ENCODE measurements around the gene PRMT9. TPM values are rescaled to one million over a fixed set of nuclear protein-coding genes. Genes with fewer than 3 reads are reported as not detected.

The PRMT9 gene
- total RNA-seq: 14.1 TPM

DNA sequence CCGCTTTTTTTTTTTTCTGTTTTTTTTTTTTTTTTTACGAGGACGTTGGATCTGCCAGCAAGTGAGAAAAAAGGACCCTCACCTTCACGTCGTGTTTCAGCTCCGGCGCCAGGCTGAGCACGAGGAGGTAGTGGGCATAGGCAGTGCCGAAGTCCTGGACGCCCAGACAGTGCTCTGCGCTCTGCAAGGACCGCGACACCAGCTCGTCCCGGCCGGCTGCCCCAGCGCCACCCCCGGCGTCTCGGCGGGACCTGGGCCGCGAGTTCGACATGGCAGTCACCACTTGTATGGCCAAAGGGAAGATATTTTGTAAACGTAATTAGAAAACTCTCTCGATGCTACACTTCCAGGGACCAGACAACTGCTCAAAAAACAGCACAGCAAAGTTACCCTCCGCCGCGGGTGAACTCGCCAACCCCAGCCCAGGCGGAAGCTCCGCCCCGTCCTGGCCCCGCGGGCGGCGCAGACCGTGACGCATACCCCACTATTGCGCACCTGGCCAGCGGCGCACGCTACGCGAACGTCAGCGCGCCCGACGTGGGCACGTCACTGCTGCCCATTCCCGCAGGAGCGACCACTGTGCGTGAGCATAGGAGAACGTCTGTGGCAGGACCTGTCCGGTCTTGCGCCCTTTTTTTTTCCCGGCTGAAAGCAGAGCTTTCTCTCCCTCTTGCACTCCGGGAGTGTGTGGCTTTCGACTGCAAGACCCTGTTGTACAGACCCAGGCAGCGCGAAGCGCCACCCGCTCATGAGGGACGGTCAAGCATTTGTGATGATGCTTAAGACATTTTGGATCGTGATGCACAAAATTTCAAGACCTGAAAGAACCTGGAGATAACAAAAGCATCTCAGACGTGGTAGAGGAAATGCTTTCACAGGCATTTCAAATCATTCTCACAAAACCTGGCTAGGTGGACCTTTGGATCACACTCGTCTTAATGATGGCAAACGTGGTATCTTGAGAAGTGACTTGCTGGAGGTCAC is at the start of gene PRMT9:
PRMT9 (minus strand) TSS at position 447 of the 984 bp plus-strand sequence; CDS start at position 271, 176 bp downstream.

DNA sequence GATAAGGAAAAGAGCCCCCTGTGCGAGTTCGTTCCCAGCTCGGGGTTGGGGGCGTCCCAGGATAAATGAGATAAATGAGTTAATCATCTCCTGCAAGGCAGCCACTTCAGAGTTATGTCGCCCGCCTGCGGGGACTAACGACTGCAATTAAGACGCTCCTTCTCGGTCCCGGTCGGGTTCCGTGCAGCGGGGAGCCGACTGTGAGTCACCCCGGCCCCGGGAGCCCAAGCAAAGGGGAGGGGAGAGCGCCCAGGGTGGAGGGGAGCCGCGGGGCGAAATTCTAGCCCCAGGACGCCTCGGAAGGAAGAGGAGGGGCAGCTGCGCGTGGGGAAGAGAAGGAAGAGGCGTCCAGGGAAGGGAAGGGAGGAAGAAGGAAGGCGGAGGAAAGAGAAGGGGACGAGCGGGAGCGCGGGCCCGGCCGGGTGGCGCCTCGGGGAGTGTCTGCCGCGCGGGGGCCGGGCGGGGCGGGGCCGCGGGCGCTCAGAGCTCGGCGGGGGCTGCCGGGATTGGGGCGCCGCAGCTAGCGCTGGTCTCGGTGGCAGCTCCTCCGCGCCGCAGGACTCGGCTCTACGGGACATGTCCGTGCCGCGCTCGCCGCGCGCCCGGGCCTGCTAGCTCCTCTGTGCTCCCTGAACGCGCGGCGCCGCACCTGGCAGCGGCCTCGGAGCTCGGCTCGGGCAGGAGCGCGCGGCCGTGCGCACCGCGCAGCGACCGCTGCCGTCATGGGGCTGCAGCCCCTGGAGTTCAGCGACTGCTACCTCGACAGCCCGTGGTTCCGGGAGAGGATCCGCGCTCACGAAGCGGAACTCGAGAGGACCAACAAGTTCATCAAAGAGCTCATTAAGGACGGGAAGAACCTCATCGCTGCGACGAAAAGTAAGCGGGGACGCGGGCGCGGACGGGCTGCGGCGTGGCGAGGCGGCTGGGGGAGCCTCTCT is 47.9 kb upstream of the PRMT9 start, which contains the start of gene ARHGAP10:
ARHGAP10 (plus strand) TSS at position 509 of the 938 bp plus-strand sequence; CDS start at position 723, 214 bp downstream.

DNA sequence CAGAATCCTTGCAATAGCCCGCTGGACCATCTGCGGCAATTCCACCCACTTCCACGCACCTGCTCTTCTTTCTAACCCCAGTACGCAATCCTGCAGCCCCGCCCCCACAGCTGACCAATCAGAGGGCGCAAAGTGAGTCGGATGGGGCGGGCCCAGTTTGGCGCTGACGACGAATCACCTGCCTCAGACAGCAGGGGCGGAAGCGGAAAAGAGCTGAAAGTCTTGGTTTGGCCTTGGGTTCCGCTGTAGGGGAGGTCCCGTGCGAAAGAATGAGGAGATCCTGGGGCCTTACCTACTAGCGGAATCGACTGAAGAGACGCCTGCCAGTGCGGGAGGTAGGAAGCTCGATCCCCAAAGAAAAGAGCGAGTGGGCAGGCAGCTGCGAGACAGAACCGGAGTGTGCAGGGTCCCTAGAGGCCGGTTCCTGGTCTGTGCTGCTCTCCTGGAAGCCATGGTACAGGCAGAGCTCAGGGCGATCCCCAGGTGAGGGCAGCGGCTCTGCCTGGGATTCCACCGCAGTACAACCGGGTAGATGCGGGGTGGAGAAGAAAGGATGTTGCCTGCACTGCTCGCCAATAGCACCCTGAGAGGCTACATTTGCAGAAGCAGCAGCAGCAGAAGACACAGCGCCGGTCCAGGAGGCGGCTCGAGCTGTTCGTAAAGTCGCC is 66.7 kb downstream of the PRMT9 start, which contains the start of gene TMEM184C:
TMEM184C (plus strand) TSS at position 225 of the 668 bp plus-strand sequence. CDS start 560 bp downstream, outside the sequence.

Other genes starting within 250 kb of the PRMT9 start
- 11.0 TPM for gene EDNRA, start 203.1 kb downstream of the PRMT9 start, total RNA-seq
- gene TMEM184C, start 66.8 kb downstream of the PRMT9 start, total RNA-seq: 43.2 TPM
- 2.2 TPM for gene ARHGAP10, start 47.9 kb upstream of the PRMT9 start, total RNA-seq

Data from parietal lobe (tissue), 1 donor.